ENCODE data around the gene ENDOD1.

ENDOD1 gene

GRCh38 chr11:95097209-95097608 is 7.6 kb downstream of the ENDOD1 start:
- H3K27ac ChIP-seq: no peak overlapping the region
- no peak for TF ChIP-seq ZFX (IDR thresholded peaks at IDR 0.05)
- TF ChIP-seq, protein P1, sequence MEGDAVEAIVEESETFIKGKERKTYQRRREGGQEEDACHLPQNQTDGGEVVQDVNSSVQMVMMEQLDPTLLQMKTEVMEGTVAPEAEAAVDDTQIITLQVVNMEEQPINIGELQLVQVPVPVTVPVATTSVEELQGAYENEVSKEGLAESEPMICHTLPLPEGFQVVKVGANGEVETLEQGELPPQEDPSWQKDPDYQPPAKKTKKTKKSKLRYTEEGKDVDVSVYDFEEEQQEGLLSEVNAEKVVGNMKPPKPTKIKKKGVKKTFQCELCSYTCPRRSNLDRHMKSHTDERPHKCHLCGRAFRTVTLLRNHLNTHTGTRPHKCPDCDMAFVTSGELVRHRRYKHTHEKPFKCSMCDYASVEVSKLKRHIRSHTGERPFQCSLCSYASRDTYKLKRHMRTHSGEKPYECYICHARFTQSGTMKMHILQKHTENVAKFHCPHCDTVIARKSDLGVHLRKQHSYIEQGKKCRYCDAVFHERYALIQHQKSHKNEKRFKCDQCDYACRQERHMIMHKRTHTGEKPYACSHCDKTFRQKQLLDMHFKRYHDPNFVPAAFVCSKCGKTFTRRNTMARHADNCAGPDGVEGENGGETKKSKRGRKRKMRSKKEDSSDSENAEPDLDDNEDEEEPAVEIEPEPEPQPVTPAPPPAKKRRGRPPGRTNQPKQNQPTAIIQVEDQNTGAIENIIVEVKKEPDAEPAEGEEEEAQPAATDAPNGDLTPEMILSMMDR (conservative IDR thresholded peaks at IDR 0.05): no peak

DNA sequence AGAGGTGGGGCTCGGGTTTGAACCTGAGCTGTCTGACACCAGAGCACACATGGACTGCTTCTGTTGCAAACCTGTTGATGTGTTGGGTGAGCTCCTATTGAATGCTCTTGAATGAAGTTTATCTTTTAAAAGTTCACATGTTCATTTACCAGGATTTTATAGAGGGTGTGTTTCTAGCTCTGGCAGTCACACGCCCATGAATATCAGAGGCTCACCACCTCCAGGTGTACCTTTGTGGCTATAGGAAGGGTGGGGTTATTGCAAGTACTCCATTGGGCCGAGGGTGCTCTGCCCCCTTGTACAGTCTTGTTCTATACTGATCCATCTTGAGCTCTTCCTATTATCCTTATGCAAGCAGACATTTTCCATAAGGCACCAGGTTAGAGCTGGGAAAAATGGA is 9.2 kb downstream of the ENDOD1 start:
- no peak for TF ChIP-seq ZFX (IDR thresholded peaks at IDR 0.05)
- TF ChIP-seq, protein P1 (conservative IDR thresholded peaks at IDR 0.05): no peak
- H3K27ac ChIP-seq: no peak overlapping the region

DNA sequence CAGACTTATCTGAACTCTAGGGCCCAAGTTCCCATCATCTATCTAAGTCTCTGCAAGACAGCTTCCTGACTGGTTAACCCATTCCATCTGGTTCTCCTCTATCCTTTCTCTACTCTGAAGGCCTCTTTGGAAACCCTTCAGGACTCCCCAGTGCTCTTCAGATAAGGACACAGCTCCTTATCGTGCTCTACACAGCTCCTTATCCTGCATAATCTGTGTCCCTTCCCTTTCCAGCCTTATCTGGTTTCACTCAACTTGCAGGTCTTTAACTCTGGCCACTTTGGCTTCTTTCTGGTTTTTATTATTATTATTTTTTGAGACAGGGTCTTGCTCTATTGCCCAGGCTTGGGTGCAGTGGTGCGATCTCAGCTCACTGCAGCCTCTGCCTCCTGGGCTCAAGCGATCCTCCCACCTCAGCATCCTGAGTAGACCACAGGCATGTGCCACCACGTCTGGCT is 10.6 kb downstream of the ENDOD1 start:
- TF ChIP-seq ZFX (IDR thresholded peaks at IDR 0.05): no peak
- TF ChIP-seq, protein P1 (conservative IDR thresholded peaks at IDR 0.05): no peak
- no peak overlapping the region for H3K27ac ChIP-seq

DNA sequence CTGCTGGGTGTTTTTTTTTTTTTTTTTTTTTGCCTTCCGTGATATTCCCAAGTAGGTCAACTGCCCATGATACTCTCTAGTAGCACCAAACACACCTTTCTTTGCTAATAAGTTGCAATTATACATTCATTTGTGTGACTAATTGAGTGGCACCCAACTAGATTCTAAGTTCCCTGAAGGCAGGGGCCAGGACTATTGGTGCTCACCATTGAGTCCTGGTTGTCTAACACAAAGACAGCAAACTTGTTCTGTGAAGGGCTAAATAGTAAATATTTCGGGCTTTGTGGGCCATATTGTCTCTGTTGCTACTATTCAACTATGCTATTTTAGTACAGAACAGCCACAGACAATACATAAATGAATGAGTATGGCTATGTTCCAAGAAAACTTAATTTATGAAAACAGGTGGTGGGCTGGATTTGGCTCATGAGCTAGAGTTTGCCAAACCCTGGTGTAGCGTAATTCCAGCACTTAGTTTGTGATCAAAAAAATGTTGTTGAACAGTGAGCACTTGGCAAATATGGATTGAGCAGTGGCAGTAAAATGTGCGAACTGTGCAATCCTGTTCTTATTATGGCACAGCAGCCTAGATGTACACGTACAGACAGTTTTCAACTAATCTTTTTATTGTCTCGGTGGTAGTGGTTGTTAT is 11.3 kb downstream of the ENDOD1 start:
- TF ChIP-seq, protein P1 (conservative IDR thresholded peaks at IDR 0.05): no peak
- no peak for TF ChIP-seq ZFX (IDR thresholded peaks at IDR 0.05)
- H3K27ac ChIP-seq: no peak overlapping the region

- H3K27ac ChIP-seq: no peak overlapping the region
Measured at GRCh38 chr11:95101935-95102334, 12.3 kb downstream of the ENDOD1 start.

GRCh38 chr11:95102733-95103132 is 13.1 kb downstream of the ENDOD1 start:
- no peak for TF ChIP-seq ZFX (IDR thresholded peaks at IDR 0.05)
- TF ChIP-seq, protein P1 (conservative IDR thresholded peaks at IDR 0.05): no peak
- no peak overlapping the region for H3K27ac ChIP-seq

More at GRCh38 chr11:95101935-95102334, 12.3 kb downstream of the ENDOD1 start:
- TF ChIP-seq, protein P1 (conservative IDR thresholded peaks at IDR 0.05): no peak
- no peak for TF ChIP-seq ZFX (IDR thresholded peaks at IDR 0.05)

DNA sequence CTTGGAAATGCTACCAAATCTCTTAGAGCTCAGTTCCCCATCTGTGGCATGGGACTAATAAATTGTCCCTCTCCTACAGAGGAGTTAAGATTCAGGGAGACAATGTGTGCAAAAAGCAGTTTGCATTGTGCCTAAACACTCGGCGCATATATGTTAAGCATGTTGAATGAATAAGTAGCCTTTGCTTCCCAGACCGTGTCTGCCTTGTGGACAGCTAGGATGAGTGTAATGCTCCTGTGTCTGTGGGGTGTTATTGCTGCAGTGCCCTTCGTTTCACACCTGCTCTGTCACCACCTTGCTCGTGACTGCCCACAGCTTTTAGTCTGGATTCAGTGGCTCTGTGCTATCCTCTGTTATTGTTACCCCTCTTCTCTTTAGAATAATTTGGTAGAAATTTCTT is 14.1 kb downstream of the ENDOD1 start:
- H3K27ac ChIP-seq: 0 out of 2 replicates have a peak overlapping the region, but pooled peaks have one; percentile 4
- no peak for TF ChIP-seq ZFX (IDR thresholded peaks at IDR 0.05)
- TF ChIP-seq, protein P1 (conservative IDR thresholded peaks at IDR 0.05): no peak
